Right atrium auricular region (tissue), 2 donors: ENCODE results near the gene LGSN. TPM values are rescaled to one million over a fixed set of nuclear protein-coding genes. Genes with fewer than 3 reads are reported as not detected.

ENCODE experiments used
- DNase-seq: peaks from one replicate; pipeline ENCODE4 v3.0.0-alpha.2; 2019; ENCODE audit warnings: low spot score
- H3K27ac ChIP-seq, 2 donors: fragments of 200-600 bp; sonication (generic); 1 replicate in 1 of 2; 2 replicates in 1 of 2; pipeline ENCODE4 v1.5.1; 2016 to 2019
- H3K27me3 ChIP-seq, 2 donors: fragments of 200-600 bp; sonication (generic); one replicate each; pipeline versions ENCODE4 v1.5.1 to v1.6.0; 2017 to 2019
- H3K36me3 ChIP-seq: fragments of 200-600 bp; sonication (generic); one replicate; pipeline ENCODE4 v1.5.1; 2016
- H3K4me1 ChIP-seq, 2 donors: fragments of 200-600 bp; sonication (generic); one replicate each; pipeline versions ENCODE4 v1.5.1 to v1.6.0; 2017 to 2019
- H3K4me3 ChIP-seq, 2 donors: fragments of 200-600 bp; sonication (generic); 1 replicate in 1 of 2; 2 replicates in 1 of 2; pipeline ENCODE4 v1.5.1; 2017 to 2019; ENCODE audit warnings: mild to moderate bottlenecking in 1 of 2, moderate library complexity in 1 of 2
- H3K9me3 ChIP-seq, 2 donors: fragments of 200-600 bp; sonication (generic); one replicate each; pipeline ENCODE4 v1.5.1; 2019
- CTCF ChIP-seq, 2 donors: fragments of 200-600 bp; sonication (generic); IDR thresholded peaks; one replicate each; pipeline ENCODE4 v1.5.1; 2019; ENCODE audit warnings: antibody characterized with exemption in 2 of 2
- total RNA-seq, 2 donors: library from RNA; depleted of rRNA; stranded (reverse); fragments of >200 nt; gene quantifications; one replicate each; pipeline ENCODE4 v1.1.0, GENCODE V29; 2016

LGSN gene
- total RNA-seq, 2 donors from 2014 or later = not detected

- DNase-seq = no peak
- Histone ChIP-seq H3K4me3 (no peak overlapping the region), H3K27ac (no peak overlapping the region), H3K27me3 (no peaks in the 10 kb centered on the region), H3K4me1 (no peaks in the 10 kb centered on the region), H3K9me3 (no peaks in the 10 kb centered on the region), H3K36me3 (no peaks in the 10 kb centered on the region)
- no peak for TF ChIP-seq CTCF (IDR thresholded peaks at IDR 0.05)
Observed at GRCh38 chr6:63303476-63303875, 16.3 kb downstream of the LGSN start.

DNA sequence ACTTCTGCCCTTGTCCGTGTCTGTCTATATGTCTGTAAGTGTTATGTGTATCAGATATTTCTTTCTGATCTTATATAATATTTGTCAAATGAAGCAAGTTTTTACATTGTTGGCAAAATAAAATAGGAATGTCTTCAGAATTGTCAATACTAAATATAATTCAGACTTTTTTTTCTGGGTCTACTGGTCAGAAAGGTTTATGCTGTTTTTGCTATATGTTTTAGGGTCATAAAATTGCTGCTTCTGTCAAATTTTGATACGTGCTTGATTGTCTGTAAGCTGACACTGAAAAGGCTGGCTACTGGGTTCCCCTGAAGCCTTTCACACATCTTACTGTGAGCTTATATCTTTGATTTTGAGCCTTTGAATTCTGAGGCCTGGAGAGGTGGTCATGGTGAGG, 20.1 kb downstream of the LGSN start:
- H3K36me3 ChIP-seq = no peaks in the 10 kb centered on the region
- no peaks in the 10 kb centered on the region for H3K27me3 ChIP-seq
- DNase-seq = no peak
- no peak overlapping the region for H3K27ac ChIP-seq
- TF ChIP-seq CTCF (IDR thresholded peaks at IDR 0.05) = no peak
- no peak overlapping the region for H3K4me3 ChIP-seq
- no peaks in the 10 kb centered on the region for H3K4me1 ChIP-seq
- no peaks in the 10 kb centered on the region for H3K9me3 ChIP-seq

DNA sequence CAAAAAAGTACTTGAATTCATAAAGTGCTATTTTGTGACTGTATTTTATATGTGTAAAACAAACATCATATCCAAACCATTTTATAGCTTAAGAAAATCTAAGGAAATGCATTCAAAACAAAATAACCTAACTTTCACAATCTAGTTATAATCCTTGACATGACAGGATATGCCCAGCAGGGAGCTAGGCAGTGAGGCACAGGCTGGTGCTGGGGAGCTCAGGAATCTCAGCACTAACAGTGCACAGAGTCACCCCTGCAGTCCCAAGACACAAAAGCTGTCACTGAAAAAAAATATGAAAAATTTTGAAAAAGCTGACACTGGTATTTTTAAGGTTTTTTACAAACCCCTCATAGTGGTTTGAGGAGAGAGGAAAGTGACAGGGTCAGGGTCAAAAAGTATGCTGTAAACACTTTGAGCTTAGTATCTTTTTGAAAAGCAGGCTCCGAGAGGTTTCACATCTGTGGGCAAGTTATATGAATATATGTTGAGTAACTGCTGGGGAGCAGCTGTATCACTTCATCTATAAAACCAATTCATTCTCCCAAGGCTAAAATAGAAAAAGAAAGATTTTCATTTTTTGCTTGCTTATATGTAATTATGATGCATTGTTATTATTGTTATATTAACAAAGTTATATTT, 24.1 kb downstream of the LGSN start:
- H3K4me1 ChIP-seq = no peaks in the 10 kb centered on the region
- H3K27me3 ChIP-seq = no peaks in the 10 kb centered on the region
- no peak overlapping the region for H3K4me3 ChIP-seq
- no peaks in the 10 kb centered on the region for H3K36me3 ChIP-seq
- no peaks in the 10 kb centered on the region for H3K9me3 ChIP-seq
- TF ChIP-seq CTCF (IDR thresholded peaks at IDR 0.05) = no peak
- DNase-seq = no peak
- no peak overlapping the region for H3K27ac ChIP-seq

- no peak for DNase-seq
- Histone ChIP-seq H3K9me3 (no peaks in the 10 kb centered on the region), H3K27ac (no peak overlapping the region), H3K4me1 (no peaks in the 10 kb centered on the region), H3K27me3 (no peaks in the 10 kb centered on the region), H3K4me3 (no peak overlapping the region), H3K36me3 (no peaks in the 10 kb centered on the region)
- no peak for TF ChIP-seq CTCF (IDR thresholded peaks at IDR 0.05)
Observed at GRCh38 chr6:63290492-63291058, 29.2 kb downstream of the LGSN start.

- TF ChIP-seq CTCF (IDR thresholded peaks at IDR 0.05) = no peak
- DNase-seq = no peak
Observed at GRCh38 chr6:63289269-63289872, 30.4 kb downstream of the LGSN start.

More at GRCh38 chr6:63289269-63289872, 30.4 kb downstream of the LGSN start:
- Histone ChIP-seq H3K4me3 (no peak overlapping the region), H3K27ac (no peak overlapping the region), H3K27me3 (no peaks in the 10 kb centered on the region), H3K4me1 (no peaks in the 10 kb centered on the region), H3K9me3 (no peaks in the 10 kb centered on the region), H3K36me3 (no peaks in the 10 kb centered on the region)
